ENCODE data around the gene UBE2G1.

GRCh38 chr17:4405038-4405669 is 38.7 kb upstream of the UBE2G1 start:
- TF ChIP-seq POLR2A (IDR thresholded peaks at IDR 0.05), result no peak
- TF ChIP-seq, protein P1, sequence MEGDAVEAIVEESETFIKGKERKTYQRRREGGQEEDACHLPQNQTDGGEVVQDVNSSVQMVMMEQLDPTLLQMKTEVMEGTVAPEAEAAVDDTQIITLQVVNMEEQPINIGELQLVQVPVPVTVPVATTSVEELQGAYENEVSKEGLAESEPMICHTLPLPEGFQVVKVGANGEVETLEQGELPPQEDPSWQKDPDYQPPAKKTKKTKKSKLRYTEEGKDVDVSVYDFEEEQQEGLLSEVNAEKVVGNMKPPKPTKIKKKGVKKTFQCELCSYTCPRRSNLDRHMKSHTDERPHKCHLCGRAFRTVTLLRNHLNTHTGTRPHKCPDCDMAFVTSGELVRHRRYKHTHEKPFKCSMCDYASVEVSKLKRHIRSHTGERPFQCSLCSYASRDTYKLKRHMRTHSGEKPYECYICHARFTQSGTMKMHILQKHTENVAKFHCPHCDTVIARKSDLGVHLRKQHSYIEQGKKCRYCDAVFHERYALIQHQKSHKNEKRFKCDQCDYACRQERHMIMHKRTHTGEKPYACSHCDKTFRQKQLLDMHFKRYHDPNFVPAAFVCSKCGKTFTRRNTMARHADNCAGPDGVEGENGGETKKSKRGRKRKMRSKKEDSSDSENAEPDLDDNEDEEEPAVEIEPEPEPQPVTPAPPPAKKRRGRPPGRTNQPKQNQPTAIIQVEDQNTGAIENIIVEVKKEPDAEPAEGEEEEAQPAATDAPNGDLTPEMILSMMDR (IDR thresholded peaks at IDR 0.05), result no peak

Measured in Peyer's patch (tissue), 4 donors.